CD14-positive monocyte (primary cell): ENCODE measurements around the gene QTRT2. TPM values are rescaled to one million over a fixed set of nuclear protein-coding genes. Genes with fewer than 3 reads are reported as not detected.

Experiments used
- DNase-seq, 3 donors: peaks; one replicate each; pipeline ENCODE4 v3.0.0-alpha.2; 2011 to 2022
- H2AFZ ChIP-seq: 2 replicates; pipeline ENCODE4 v1.6.0; 2012; ENCODE audit warnings: mild to moderate bottlenecking, low read depth, low read length, inconsistent platforms; ENCODE audit not compliant: insufficient read depth, poor library complexity, severe bottlenecking
- H3K27ac ChIP-seq, 2 donors: 1 replicate in 1 of 2; 2 replicates in 1 of 2; pipeline ENCODE4 v1.5.1; 2012 to 2013; ENCODE audit warnings: low read length in 2 of 2, control low read depth in 1 of 2, inconsistent platforms in 1 of 2, low read depth in 1 of 2, mild to moderate bottlenecking in 1 of 2
- H3K27me3 ChIP-seq, 2 donors: one replicate each; pipeline versions ENCODE4 v1.6.0 to v1.6.1; 2011 to 2013; ENCODE audit warnings: low read length in 2 of 2; ENCODE audit not compliant: control insufficient read depth in 2 of 2, insufficient read depth in 2 of 2
- H3K36me3 ChIP-seq, 2 donors: replicated peaks in 1 of 2; 1 replicate in 1 of 2; 2 replicates in 1 of 2; pipeline versions ENCODE4 v1.5.1 to v1.6.1; 2012 to 2013; ENCODE audit warnings: low read length in 2 of 2, control low read depth in 1 of 2, inconsistent platforms in 1 of 2, mild to moderate bottlenecking in 1 of 2; ENCODE audit not compliant: insufficient read depth in 2 of 2, control insufficient read depth in 1 of 2
- H3K4me1 ChIP-seq, 2 donors: 1 replicate in 1 of 2; 2 replicates in 1 of 2; pipeline versions ENCODE4 v1.5.1 to v1.6.1; 2012 to 2013; ENCODE audit warnings: low read length in 2 of 2, control low read depth in 1 of 2, inconsistent platforms in 1 of 2, mild to moderate bottlenecking in 1 of 2, moderate library complexity in 1 of 2; ENCODE audit not compliant: insufficient read depth in 2 of 2, control insufficient read depth in 1 of 2
- H3K4me2 ChIP-seq: replicated peaks from 2 replicates; pipeline ENCODE3; 2012; ENCODE audit warnings: low read length, moderate library complexity, mild to moderate bottlenecking; ENCODE audit not compliant: poor library complexity, severe bottlenecking; ENCODE audit errors: extremely low read depth
- H3K4me3 ChIP-seq, 3 experiments: fragments of 200-600 bp in 1 of 3; sonication (generic) in 1 of 3; replicated peaks in 1 of 3; 1 replicate in 2 of 3; 2 replicates in 1 of 3; pipeline ENCODE4 v1.5.1; 2011 to 2013; ENCODE audit warnings: low read length in 3 of 3, mild to moderate bottlenecking in 3 of 3, control low read depth in 2 of 3, low read depth in 2 of 3, inconsistent platforms in 1 of 3, moderate library complexity in 1 of 3
- H3K79me2 ChIP-seq: 2 replicates; pipeline ENCODE4 v1.6.0; 2012; ENCODE audit warnings: mild to moderate bottlenecking, control low read depth, inconsistent platforms, low read length, moderate library complexity; ENCODE audit not compliant: insufficient read depth
- H3K9ac ChIP-seq: 2 replicates; pipeline ENCODE4 v1.6.0; 2017; ENCODE audit warnings: low read length, mild to moderate bottlenecking; ENCODE audit not compliant: insufficient read depth, poor library complexity, severe bottlenecking
- H3K9me3 ChIP-seq, 2 donors: replicated peaks in 1 of 2; 1 replicate in 1 of 2; 2 replicates in 1 of 2; pipeline versions ENCODE4 v1.5.1 to v1.6.1; 2012 to 2013; ENCODE audit warnings: low read length in 2 of 2, control low read depth in 1 of 2; ENCODE audit not compliant: control insufficient read depth in 1 of 2, insufficient read depth in 1 of 2
- H4K20me1 ChIP-seq: 2 replicates; pipeline ENCODE4 v1.6.0; 2012; ENCODE audit warnings: mild to moderate bottlenecking, low read length, control low read depth, moderate library complexity; ENCODE audit not compliant: insufficient read depth
- H3K27ac Mint-ChIP-seq, 7 donors: one replicate each; pipeline ENCODE4 v1.8.0; 2020; ENCODE audit warnings: mild to moderate bottlenecking in 7 of 7, mixed read lengths in 7 of 7, moderate library complexity in 6 of 7, inconsistent platforms in 2 of 7
- H3K27me3 Mint-ChIP-seq, 3 donors: one replicate each; pipeline ENCODE4 v1.8.0; 2021 to 2022; ENCODE audit warnings: low read depth in 3 of 3, mild to moderate bottlenecking in 3 of 3, mixed read lengths in 3 of 3, moderate library complexity in 3 of 3, inconsistent platforms in 1 of 3
- H3K36me3 Mint-ChIP-seq, 2 donors: one replicate each; pipeline ENCODE4 v1.8.0; 2020; ENCODE audit warnings: mixed read lengths in 2 of 2, inconsistent platforms in 1 of 2, mild to moderate bottlenecking in 1 of 2
- H3K4me1 Mint-ChIP-seq: one replicate; pipeline ENCODE4 v1.8.0; 2020; ENCODE audit warnings: mild to moderate bottlenecking, mixed read lengths
- H3K4me3 Mint-ChIP-seq, 2 donors: one replicate each; pipeline ENCODE4 v1.8.0; 2020; ENCODE audit warnings: mild to moderate bottlenecking in 2 of 2, mixed read lengths in 2 of 2, moderate library complexity in 1 of 2
- H3K9me3 Mint-ChIP-seq, 7 donors: one replicate each; pipeline ENCODE4 v1.8.0; 2020 to 2022; ENCODE audit warnings: mixed read lengths in 7 of 7, mild to moderate bottlenecking in 6 of 7, moderate library complexity in 6 of 7, inconsistent platforms in 2 of 7
- WGBS: methylation state at CpG from one replicate; pipeline ENCODE4 v1.1.5; 2013; ENCODE audit warnings: missing lambda C conversion rate; ENCODE audit not compliant: insufficient coverage; 5-methylcytosine and 5-hydroxymethylcytosine counted together
- intact Hi-C, 2 donors: fragments of 100-400 bp; cut with micrococcal nuclease; formaldehyde crosslinking; loops; one replicate each; pipeline versions ENCODE4 v1.15.0 to v1.15.1; 2023
- polyA plus RNA-seq, 3 donors: library from polyadenylated mRNA; depleted of rRNA in 1 of 3; unstranded in 2 of 3; stranded (reverse) in 1 of 3; fragments of 300-500 nt in 2 of 3; fragments of >200 nt in 1 of 3; fragmentation: Illumina TruSeq in 2 of 3; gene quantifications; 1 replicate in 2 of 3; 2 replicates in 1 of 3; pipeline ENCODE4 v1.2.3, GENCODE V29; 2012 to 2021
- TF ChIP-seq, protein P1 (sequence below): fragments of 200-600 bp; IDR thresholded peaks from one replicate; pipeline ENCODE4 v1.8.0; 2022; ENCODE audit warnings: antibody characterized with exemption, mild to moderate bottlenecking

QTRT2 gene
- polyA plus RNA-seq, 3 donors, result 14.5 to 16.7 (median 15.9) TPM

DNA sequence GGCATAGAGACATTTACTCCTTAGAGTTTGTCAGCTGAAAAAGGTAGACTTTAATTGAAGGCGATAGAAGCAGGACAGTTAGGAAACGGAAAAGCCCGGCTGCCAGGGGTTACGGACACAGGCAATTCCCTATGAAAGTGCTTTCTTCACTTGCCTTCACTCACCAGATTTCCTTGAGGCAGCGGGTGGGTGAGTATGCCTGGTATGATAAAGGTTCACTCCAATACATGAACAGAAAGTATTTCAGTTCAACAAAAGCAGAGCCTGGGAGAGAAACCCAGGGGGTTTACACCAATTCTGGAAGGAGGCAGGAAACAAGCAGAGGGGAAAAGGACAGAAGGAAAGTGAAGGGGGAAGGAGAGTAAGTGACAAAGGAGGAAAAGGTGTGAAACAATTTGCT, 53.9 kb downstream of the QTRT2 start:
- peak overlapping the region; percentile 61 to 90 for H3K27ac ChIP-seq
- H3K4me3 Mint-ChIP-seq, result peak overlapping the region; percentile 52 to 80
- peak overlapping the region; percentile 64 for H2AFZ ChIP-seq

DNA sequence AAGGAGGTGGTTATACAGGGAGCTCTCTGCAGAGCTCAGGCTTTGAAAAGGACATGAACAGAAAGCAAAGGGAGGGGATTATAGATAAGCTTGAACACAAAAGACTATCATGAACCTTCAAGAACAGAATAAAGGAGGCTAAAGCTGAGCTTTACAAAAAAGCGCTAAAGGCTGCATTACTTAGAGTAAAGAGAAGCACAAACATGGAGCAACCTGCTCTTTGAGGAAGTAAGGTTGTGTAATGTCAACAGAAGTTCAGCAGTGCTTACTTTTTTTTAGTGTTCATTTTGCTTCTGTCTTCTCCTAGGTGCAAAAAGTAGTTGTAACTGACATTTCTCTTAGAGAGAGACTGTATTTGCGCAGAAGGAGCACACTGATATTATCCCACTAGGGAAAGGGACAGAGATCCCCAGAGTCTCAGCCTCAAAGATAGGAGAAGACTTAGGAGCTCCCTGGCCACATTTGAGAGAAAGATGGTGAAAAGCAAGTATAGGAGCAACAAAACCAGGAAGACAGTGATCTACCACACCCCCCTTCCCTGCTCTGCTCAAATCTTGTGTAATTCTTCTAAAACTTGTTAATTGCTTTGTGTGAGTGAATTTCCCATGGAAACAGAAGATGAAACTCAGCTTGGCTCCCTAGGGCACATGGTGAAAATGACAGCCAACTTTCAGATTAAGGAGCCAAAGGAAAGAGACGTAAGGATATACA, 54.7 kb downstream of the QTRT2 start:
- TF ChIP-seq, protein P1, sequence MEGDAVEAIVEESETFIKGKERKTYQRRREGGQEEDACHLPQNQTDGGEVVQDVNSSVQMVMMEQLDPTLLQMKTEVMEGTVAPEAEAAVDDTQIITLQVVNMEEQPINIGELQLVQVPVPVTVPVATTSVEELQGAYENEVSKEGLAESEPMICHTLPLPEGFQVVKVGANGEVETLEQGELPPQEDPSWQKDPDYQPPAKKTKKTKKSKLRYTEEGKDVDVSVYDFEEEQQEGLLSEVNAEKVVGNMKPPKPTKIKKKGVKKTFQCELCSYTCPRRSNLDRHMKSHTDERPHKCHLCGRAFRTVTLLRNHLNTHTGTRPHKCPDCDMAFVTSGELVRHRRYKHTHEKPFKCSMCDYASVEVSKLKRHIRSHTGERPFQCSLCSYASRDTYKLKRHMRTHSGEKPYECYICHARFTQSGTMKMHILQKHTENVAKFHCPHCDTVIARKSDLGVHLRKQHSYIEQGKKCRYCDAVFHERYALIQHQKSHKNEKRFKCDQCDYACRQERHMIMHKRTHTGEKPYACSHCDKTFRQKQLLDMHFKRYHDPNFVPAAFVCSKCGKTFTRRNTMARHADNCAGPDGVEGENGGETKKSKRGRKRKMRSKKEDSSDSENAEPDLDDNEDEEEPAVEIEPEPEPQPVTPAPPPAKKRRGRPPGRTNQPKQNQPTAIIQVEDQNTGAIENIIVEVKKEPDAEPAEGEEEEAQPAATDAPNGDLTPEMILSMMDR, result no peak
- peak overlapping the region; percentile 82 to 90 for H3K27ac ChIP-seq
- DNase-seq, result peak; percentile 57 to 84 (median 61)
- H3K4me1 ChIP-seq, result peaks cover 40 to 47% of the 10 kb centered on the region in 2 donors
- H3K9me3 ChIP-seq, result no peaks in the 10 kb centered on the region
- H3K4me3 Mint-ChIP-seq, result peak overlapping the region; percentile 69 to 85
- H3K27me3 ChIP-seq, result no peaks in the 10 kb centered on the region
- intact Hi-C loops, result no loop called here
- no peaks in the 10 kb centered on the region for H4K20me1 ChIP-seq
- no peaks in the 10 kb centered on the region for H3K36me3 ChIP-seq
- peak overlapping the region; percentile 74 for H3K4me2 ChIP-seq
- peak overlapping the region; percentile 64 for H2AFZ ChIP-seq
- H3K9ac ChIP-seq, result peak overlapping the region; percentile 46
- H3K27ac Mint-ChIP-seq, result peak overlapping the region; percentile 91 to 98 (median 97)
- H3K4me3 ChIP-seq, result peak overlapping the region; percentile 9 to 67 (median 49)
- no peaks in the 10 kb centered on the region for H3K36me3 Mint-ChIP-seq
- WGBS, result no CpG with 5 or more reads among the region's 3 CpGs
- no peaks in the 10 kb centered on the region for H3K79me2 ChIP-seq
- H3K27me3 Mint-ChIP-seq, result peaks cover 0 to 1% (median 0%) of the 10 kb centered on the region in 3 donors
- peaks cover 0 to 6% (median 0%) of the 10 kb centered on the region in 7 donors for H3K9me3 Mint-ChIP-seq
- peaks cover 42% of the 10 kb centered on the region for H3K4me1 Mint-ChIP-seq

More for the DNA sequence above, 53.9 kb downstream of the QTRT2 start:
- H3K9ac ChIP-seq, result peak overlapping the region; percentile 46
- peak overlapping the region; percentile 74 for H3K4me2 ChIP-seq
- intact Hi-C loops, result no loop called here
- H3K4me1 Mint-ChIP-seq, result peaks cover 49% of the 10 kb centered on the region
- whole genome bisulfite sequencing, result no CpG with 5 or more reads among the region's 5 CpGs
- H3K36me3 ChIP-seq, result no peaks in the 10 kb centered on the region
- peaks cover 45 to 55% of the 10 kb centered on the region in 2 donors for H3K4me1 ChIP-seq
- TF ChIP-seq, protein P1, result no peak
- H3K27me3 Mint-ChIP-seq, result peaks cover 0 to 1% (median 0%) of the 10 kb centered on the region in 3 donors
- no peak for DNase-seq
- H3K9me3 ChIP-seq, result no peaks in the 10 kb centered on the region
- H3K27ac Mint-ChIP-seq, result peak overlapping the region; percentile 91 to 98 (median 97)
- no peaks in the 10 kb centered on the region for H4K20me1 ChIP-seq
- no peaks in the 10 kb centered on the region for H3K27me3 ChIP-seq
- H3K79me2 ChIP-seq, result no peaks in the 10 kb centered on the region
- peak overlapping the region in 1 of 3 experiments; percentile 67 for H3K4me3 ChIP-seq
- H3K9me3 Mint-ChIP-seq, result peaks cover 0 to 6% (median 0%) of the 10 kb centered on the region in 7 donors
- H3K36me3 Mint-ChIP-seq, result no peaks in the 10 kb centered on the region
